Activated naive CD4-positive, alpha-beta T cell treated with anti-CD3 and anti-CD28 coated beads, Interleukin-2, amount 50 U/mL, for 72 hours (primary cell): ENCODE data around the gene VN1R5. TPM values are rescaled to one million over a fixed set of nuclear protein-coding genes. Genes with fewer than 3 reads are reported as not detected.
"Not testable (repeated sequence)": the region's sequence is repeated elsewhere in the genome, so short reads cannot be mapped to it uniquely, and the experiment has no call there.

ENCODE experiments used
- ATAC-seq, 2 donors: fragments of 150-1000 bp; cut with Tn5 transposase; 2 replicates each; pipeline ENCODE4 v1.10.0; 2021; ENCODE audit warnings: mild to moderate bottlenecking in 2 of 2, moderate library complexity in 2 of 2
- DNase-seq, 2 donors: peaks; one replicate each; pipeline ENCODE4 v3.0.0; 2021 to 2022; ENCODE audit warnings: low spot score in 2 of 2
- H3K27ac Mint-ChIP-seq, 2 donors: one replicate each; pipeline ENCODE4 v1.8.0; 2022; ENCODE audit warnings: mild to moderate bottlenecking in 2 of 2, mixed read lengths in 2 of 2
- H3K36me3 Mint-ChIP-seq, 2 donors: one replicate each; pipeline ENCODE4 v1.8.0; 2022; ENCODE audit warnings: mixed read lengths in 2 of 2
- H3K9me3 Mint-ChIP-seq, 2 donors: one replicate each; pipeline ENCODE4 v1.8.0; 2022; ENCODE audit warnings: mixed read lengths in 2 of 2
- total RNA-seq, 2 donors: library from RNA; stranded (reverse); gene quantifications; one replicate each; pipeline ENCODE4 v1.2.3, GENCODE V29; 2022

Gene VN1R5
- total RNA-seq: not detected

DNA sequence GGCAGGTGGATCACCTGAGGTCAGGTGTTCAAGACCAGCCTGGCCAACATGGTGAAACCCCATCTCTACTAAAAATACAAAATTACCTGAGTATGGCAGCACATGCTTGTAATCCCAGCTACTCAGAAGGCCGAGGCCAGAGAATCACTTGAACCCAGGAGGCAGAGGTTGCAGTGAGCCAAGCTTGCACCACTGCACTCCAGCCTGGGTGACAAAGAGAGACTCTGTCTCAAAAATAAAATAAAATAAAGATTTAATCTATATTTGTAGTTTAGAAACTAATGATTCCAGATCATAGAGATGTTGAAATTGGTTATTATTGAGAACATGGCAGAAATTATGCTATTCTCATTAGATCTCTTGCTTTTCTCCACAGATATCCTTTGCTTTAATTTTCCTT, at the start of gene VN1R5:
TSS of gene VN1R5 (plus strand) at position 301 of the 400 bp plus-strand sequence.
- DNase-seq, ATAC-seq, H3K36me3 Mint-ChIP-seq, H3K27ac Mint-ChIP-seq: not testable (repeated sequence)
- H3K9me3 Mint-ChIP-seq: peaks cover 9 to 15% of the 10 kb centered on the region in 2 donors

DNA sequence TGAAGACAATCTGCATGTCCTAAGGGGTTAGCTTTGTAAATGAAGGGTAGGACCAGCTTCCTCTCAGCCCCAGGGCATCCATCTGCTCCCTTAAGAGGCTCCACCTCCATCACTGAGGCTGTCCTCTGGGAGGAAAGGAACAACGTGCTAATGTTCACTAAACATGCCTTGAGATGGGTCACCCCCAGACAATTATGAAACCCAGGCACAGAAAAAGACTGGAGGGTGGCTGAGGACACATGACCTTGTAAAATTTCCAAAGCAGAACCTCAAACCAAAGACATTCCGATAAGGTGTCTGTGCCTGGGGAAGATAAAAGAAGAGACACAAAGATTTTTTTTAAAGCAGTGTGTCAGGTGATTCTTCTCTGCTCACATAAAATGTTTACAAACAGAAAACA, 46.5 kb upstream of the VN1R5 start:
- Mint-ChIP-seq H3K9me3 (peaks cover 0 to 10% of the 10 kb centered on the region in 2 donors), H3K36me3 (peaks cover 39 to 42% of the 10 kb centered on the region in 2 donors), H3K27ac (peak overlapping the region; percentile 44 to 95)
- ATAC-seq (no peak), DNase-seq (no peak)

DNA sequence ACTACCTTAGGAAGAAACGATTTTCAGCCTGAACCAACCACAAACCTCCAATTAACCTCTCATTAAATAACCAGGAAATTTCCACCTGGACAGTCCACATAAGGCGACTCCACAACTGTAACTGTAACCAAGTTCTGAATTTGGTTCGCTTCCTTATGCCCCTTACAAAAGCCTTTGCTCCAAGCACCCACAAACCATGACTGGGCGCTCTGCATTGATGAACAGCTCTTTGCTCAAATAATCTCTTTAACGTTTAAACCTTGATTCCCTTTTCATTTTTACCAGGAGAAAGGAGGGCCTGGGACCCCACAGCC, 45.9 kb upstream of the VN1R5 start:
- Mint-ChIP-seq H3K27ac (peak overlapping the region; percentile 72 to 95), H3K36me3 (peaks cover 39% of the 10 kb centered on the region in 2 donors), H3K9me3 (peaks cover 0 to 12% of the 10 kb centered on the region in 2 donors)
- ATAC-seq (peak in 1 of 2 donors; percentile 1), DNase-seq (no peak)

DNA sequence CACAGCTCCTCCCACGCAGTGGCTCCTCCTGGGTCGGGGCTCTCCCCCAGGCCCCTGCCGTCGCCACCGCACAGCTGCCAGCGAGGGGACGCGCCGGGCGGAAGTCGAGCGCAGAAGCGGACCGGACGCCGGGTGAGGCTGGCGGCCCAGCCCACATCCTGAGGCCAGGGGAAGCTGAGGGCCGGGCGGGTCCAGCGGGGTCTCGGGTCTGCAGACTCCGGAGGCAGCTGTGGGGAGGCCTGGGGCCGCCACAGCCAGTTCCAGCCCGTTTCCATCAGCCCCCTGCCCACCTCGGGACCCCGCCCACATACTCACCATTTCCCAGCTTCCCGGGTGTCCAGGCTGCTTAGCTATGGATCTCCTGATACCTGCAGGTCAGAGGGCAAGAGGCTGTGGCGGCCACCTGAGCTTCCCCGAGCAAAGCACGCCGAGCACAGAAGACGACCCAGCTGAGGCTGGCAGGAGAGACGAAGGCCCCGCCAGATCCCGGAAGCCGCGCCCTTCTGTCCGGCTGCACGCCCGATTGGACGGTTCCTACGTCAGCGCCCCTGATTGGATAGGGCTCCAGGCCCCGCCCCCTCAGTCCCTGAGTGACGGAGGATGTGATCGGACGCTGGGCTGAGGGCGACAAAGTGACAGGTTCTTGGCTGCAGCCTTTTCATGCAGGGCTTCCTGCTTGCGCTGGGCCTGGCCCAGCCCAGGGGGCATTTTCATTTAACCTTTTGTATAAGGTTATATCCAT, 45.3 kb upstream of the VN1R5 start:
- H3K36me3 Mint-ChIP-seq: peaks cover 38 to 39% of the 10 kb centered on the region in 2 donors
- H3K9me3 Mint-ChIP-seq: peaks cover 0 to 14% of the 10 kb centered on the region in 2 donors
- peak overlapping the region; percentile 95 for H3K27ac Mint-ChIP-seq
- DNase-seq: peak; percentile 93 to 96
- peak; percentile 99 to 100 for ATAC-seq

- no peak overlapping the region for H3K27ac Mint-ChIP-seq
- H3K9me3 Mint-ChIP-seq: peaks cover 0 to 9% of the 10 kb centered on the region in 2 donors
- ATAC-seq (no peak), DNase-seq (no peak)
- peaks cover 30 to 31% of the 10 kb centered on the region in 2 donors for H3K36me3 Mint-ChIP-seq
These were observed 44.5 kb upstream of the VN1R5 start for GRCh38 chr1:247211339-247211738.

- Mint-ChIP-seq H3K9me3 (peaks cover 0 to 9% of the 10 kb centered on the region in 2 donors), H3K27ac (no peak overlapping the region)
These were observed 43.9 kb upstream of the VN1R5 start for GRCh38 chr1:247212012-247212411.

DNA sequence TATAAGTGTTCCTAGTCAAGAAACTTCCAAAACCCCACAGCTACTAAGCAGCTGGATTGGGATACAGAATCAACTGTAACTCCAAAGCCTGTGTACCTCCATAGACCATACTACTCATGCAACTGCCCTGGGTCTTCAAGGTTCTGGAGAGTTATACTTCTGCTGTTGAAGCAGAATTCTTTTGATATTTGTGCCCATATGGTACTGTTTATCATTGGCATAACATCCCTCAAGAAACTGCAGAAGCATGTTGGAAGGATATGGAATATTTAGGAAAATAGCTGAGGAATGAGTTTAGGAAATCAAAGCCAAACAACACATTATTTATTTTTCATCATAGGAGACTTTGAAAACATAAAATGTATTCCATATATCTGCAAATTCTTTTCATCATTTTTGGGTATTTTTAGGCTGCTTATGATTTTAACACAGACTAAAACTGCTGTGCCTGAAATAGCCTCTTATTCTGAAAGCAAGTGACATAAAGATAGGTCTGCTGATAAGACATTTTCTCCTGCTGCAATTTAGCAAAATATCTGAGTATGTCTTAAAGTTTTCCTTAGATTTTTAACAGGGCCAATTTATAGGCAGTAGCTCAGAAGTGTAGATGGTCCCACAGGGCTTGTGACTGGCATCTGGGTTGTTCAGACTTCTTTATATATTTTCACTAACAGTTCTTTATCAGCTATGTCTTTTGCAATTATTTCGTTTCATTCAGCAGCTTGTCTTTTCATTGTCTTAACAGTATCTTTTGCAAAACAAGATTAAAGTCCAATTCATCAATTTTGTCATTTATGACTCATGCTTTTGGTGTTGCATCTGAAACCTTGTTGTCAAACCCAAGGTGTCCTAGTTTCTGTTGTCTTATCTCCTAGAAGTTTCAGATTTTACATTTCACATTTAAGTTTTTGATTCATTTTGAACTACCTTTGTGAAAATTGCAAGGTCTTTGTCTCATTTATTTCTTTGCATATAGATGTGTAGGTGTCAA, 43.0 kb upstream of the VN1R5 start:
- ATAC-seq: no peak
- peaks cover 22 to 24% of the 10 kb centered on the region in 2 donors for H3K36me3 Mint-ChIP-seq
- peaks cover under 1 to 6% of the 10 kb centered on the region in 2 donors for H3K9me3 Mint-ChIP-seq
- H3K27ac Mint-ChIP-seq: no peak overlapping the region
- no peak for DNase-seq

More at GRCh38 chr1:247212012-247212411, 43.9 kb upstream of the VN1R5 start:
- DNase-seq (no peak), ATAC-seq (no peak)
- H3K36me3 Mint-ChIP-seq: peaks cover 26 to 28% of the 10 kb centered on the region in 2 donors

DNA sequence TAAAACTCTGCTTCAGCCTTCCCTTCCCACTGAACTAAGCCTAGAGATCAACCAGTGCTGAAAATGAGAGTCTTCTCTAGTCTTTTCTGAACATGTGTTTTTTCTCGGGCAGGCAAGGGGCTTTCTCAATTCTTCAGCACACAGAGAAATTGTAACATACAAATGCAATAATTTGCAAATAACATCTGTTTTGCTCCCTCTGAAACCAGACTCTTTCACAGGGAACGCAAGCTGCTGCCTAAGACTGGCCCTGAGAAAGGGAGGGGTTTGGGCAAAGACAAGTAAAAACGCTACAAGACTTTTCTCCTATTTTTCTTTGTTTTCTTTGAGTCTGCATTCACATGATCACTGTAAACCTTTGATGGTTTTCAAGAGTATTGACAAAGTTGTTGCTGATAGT, 39.6 kb upstream of the VN1R5 start:
- DNase-seq: no peak
- no peak overlapping the region for H3K27ac Mint-ChIP-seq
- ATAC-seq: no peak

DNA sequence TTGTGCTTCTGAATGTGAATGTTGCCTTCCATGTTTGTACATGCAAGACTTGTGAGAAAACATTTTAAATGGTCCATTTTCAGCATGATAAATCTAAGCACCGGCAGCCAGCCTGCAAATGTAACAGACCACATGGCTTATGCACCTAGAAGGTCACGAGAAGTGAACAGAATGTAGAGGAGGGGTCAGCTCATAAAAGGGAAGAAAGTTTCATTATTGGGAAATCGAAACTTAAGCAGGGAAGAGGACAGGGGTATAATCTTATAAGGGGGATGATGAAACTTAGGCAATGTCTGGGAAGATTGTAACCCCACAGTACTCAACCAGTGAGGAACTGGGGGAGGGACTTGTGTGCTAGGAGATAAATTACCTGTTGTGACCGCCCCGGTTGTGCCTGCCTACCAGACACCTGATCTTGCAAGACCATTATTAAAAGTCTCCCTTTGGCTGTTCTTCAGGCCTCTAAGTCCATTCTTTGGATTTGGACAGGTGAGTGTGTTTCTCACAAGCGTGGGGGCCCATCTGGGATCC, 37.7 kb upstream of the VN1R5 start:
- ATAC-seq: no peak
- Mint-ChIP-seq H3K9me3 (peaks cover 3 to 17% of the 10 kb centered on the region in 2 donors), H3K27ac (no peak overlapping the region), H3K36me3 (peaks cover 13 to 16% of the 10 kb centered on the region in 2 donors)
- no peak for DNase-seq

More for the DNA sequence above, 39.6 kb upstream of the VN1R5 start:
- peaks cover 10 to 12% of the 10 kb centered on the region in 2 donors for H3K36me3 Mint-ChIP-seq
- peaks cover 3 to 8% of the 10 kb centered on the region in 2 donors for H3K9me3 Mint-ChIP-seq

DNA sequence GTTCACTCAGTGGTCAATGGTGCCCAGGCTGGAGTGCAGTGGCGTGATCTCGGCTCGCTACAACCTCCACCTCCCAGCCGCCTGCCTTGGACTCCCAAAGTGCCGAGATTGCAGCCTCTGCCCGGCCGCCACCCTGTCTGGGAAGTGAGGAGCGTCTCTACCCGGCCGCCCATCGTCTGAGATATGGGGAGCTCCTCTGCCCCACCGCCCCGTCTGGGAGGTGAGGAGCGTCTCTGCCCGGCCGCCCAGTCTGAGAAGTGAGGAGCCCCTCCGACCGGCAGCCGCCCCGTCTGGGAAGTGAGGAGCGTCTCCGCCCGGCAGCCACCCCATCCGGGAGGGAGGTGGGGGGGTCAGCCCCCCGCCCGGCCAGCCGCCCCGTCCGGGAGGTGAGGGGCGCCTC, 35.6 kb upstream of the VN1R5 start:
- not testable (repeated sequence) for DNase-seq, H3K27ac Mint-ChIP-seq
- H3K9me3 Mint-ChIP-seq: peaks cover 13 to 23% of the 10 kb centered on the region in 2 donors

DNA sequence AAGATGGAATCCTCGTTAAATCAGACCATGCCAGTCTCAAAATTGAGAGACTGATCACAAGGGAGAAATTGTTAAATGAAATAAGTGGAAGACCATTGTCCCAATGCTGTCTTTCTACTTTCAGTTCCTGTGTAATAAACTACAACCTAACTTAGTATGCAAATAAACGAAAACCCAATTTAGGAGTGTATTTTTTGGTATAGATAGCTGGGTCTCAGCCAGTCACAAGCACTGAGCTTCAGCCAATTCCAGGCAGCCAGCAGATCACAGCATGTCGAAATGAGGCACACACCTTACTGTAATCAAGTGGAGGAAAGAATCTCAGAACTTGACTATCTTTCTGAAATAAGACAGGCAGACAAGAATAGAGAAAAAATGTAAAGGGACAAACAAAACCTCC, 33.0 kb upstream of the VN1R5 start:
- Mint-ChIP-seq H3K9me3 (peaks cover 13 to 23% of the 10 kb centered on the region in 2 donors), H3K36me3 (peaks cover 22 to 26% of the 10 kb centered on the region in 2 donors), H3K27ac (no peak overlapping the region)
- no peak for DNase-seq
- ATAC-seq: no peak

More for the DNA sequence above, 35.6 kb upstream of the VN1R5 start:
- peaks cover 23 to 25% of the 10 kb centered on the region in 2 donors for H3K36me3 Mint-ChIP-seq
- not testable (repeated sequence) for ATAC-seq

DNA sequence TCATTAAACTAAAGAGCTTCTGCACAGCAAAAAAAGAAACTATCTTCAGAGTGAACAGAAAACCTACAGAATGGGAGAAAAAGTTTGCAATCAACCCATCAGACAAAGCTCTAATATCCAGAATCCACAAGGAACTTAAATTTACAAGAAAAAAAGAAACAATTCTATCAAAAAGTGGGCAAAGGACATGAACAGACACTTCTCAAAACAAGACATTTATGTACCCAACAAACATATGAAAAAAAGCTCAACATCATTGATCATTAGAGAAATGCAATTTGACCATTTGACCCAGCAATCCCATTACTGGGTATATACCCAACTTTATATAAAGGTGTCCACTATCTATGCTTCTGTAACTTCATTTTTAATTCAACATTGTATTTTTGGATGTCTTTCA, 31.1 kb upstream of the VN1R5 start:
- peaks cover 17 to 27% of the 10 kb centered on the region in 2 donors for H3K9me3 Mint-ChIP-seq

DNA sequence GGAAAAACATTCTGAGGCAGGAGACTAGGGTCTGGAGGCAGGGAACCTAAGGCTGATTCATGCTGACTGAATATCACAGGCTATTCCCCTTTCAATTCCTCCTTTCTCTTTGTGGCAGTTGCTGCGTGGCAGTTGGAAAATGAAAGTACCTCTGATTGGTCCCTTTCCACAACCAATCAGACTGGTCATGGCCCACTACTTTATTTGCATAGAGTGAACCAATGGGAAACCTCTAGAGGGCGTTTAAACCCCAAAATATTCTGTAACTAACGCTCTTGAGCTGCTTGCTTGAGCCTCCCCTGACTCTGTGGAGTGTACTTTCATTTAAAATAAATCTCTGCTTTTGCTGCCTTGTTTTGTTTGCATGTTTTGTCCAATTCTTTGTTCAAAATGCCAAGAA, 27.7 kb upstream of the VN1R5 start:
- Mint-ChIP-seq H3K9me3 (peaks cover 19 to 21% of the 10 kb centered on the region in 2 donors), H3K27ac (no peak overlapping the region), H3K36me3 (peaks cover 26 to 28% of the 10 kb centered on the region in 2 donors)
- ATAC-seq (peak in 1 of 2 donors; percentile 36), DNase-seq (no peak)

More for the DNA sequence above, 31.1 kb upstream of the VN1R5 start:
- no peak overlapping the region for H3K27ac Mint-ChIP-seq
- peaks cover 29 to 34% of the 10 kb centered on the region in 2 donors for H3K36me3 Mint-ChIP-seq
- no peak for ATAC-seq
- no peak for DNase-seq

DNA sequence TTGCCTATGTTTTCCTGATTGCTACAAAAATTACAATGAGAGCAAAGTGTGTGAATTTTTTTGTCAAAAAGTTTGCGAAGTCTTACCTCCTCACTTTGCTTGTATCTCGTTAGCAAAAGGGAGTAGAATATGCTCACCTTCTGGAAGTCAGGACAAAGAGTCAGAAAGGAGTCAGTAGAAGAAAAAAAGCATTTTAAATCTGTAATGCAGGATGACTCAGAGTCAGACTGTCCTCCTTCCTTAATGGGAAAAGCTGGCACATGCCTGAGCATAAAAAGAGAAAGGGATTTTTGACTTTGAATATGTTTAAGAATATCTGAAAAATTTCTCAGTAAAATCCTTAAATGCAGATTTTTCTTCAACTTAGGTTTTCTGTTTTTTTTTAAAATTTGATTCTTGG, 14.2 kb upstream of the VN1R5 start:
- no peak for ATAC-seq

GRCh38 chr1:247243524-247244137, 12.2 kb upstream of the VN1R5 start:
- ATAC-seq: no peak
- H3K27ac Mint-ChIP-seq: no peak overlapping the region
- H3K36me3 Mint-ChIP-seq: peaks cover 0 to 14% of the 10 kb centered on the region in 2 donors
- H3K9me3 Mint-ChIP-seq: peaks cover 16 to 19% of the 10 kb centered on the region in 2 donors
- no peak for DNase-seq

More for the DNA sequence above, 14.2 kb upstream of the VN1R5 start:
- H3K27ac Mint-ChIP-seq: no peak overlapping the region
- DNase-seq: no peak
- H3K9me3 Mint-ChIP-seq: peaks cover 15 to 20% of the 10 kb centered on the region in 2 donors
- peaks cover 0 to 5% of the 10 kb centered on the region in 2 donors for H3K36me3 Mint-ChIP-seq
